A673 (cell line): ENCODE data around the gene FJX1. TPM values are rescaled to one million over a fixed set of nuclear protein-coding genes. Genes with fewer than 3 reads are reported as not detected.

Source experiments
- BruUV-seq: library from RNA; stranded (reverse); fragments of 400-500 nt; replicated peaks from 2 replicates; lab custom pipeline; 2021; lab: Mats Ljungman, UMichigan
- CTCF ChIA-PET: fragments of 300-600 bp; sonication (Branson Sonifier 250); formaldehyde crosslinking; loops from one replicate; lab custom pipeline; 2022; ENCODE audit warnings: antibody characterized with exemption; lab: Charles Lee
- POLR2A ChIA-PET: fragments of 300-600 bp; sonication (Branson Sonifier 250); formaldehyde crosslinking; loops from one replicate; lab custom pipeline; 2022; ENCODE audit warnings: antibody characterized with exemption; ENCODE audit not compliant: low non-redundant PET; lab: Charles Lee
- DNase-seq: peaks from one replicate; pipeline ENCODE4 v3.0.0-alpha.2; 2015; ENCODE audit warnings: low spot score
- H3K27ac ChIP-seq: fragments of 200-600 bp; sonication (generic); 2 replicates; pipeline ENCODE4 v1.5.1; 2016; ENCODE audit warnings: mixed run types, low read depth, mild to moderate bottlenecking, mixed read lengths, antibody characterized with exemption, low read length; ENCODE audit not compliant: poor library complexity, severe bottlenecking
- H3K27me3 ChIP-seq: fragments of 200-600 bp; sonication (generic); replicated peaks from 2 replicates; pipeline ENCODE4 v1.6.1; 2017; ENCODE audit warnings: mixed run types, low read depth, mild to moderate bottlenecking, mixed read lengths, antibody characterized with exemption, low read length; ENCODE audit not compliant: insufficient read depth, poor library complexity
- H3K36me3 ChIP-seq: fragments of 200-600 bp; sonication (generic); 2 replicates; pipeline ENCODE4 v1.6.1; 2016; ENCODE audit warnings: mixed run types, mild to moderate bottlenecking, mixed read lengths, antibody characterized with exemption, low read length; ENCODE audit not compliant: insufficient read depth, poor library complexity, severe bottlenecking
- H3K4me1 ChIP-seq: fragments of 200-600 bp; sonication (generic); 2 replicates; pipeline ENCODE4 v1.6.1; 2017; ENCODE audit warnings: mixed run types, mild to moderate bottlenecking, mixed read lengths, antibody characterized with exemption, low read length; ENCODE audit not compliant: insufficient read depth, poor library complexity, severe bottlenecking
- H3K4me3 ChIP-seq: fragments of 200-600 bp; sonication (generic); 2 replicates; pipeline ENCODE4 v1.5.1; 2016; ENCODE audit warnings: low read depth, mixed run types, mild to moderate bottlenecking, mixed read lengths, low read length; ENCODE audit not compliant: poor library complexity, severe bottlenecking
- H3K9me3 ChIP-seq: fragments of 200-600 bp; sonication (generic); 2 replicates; pipeline ENCODE4 v1.6.1; 2016; ENCODE audit warnings: mixed run types, low read depth, mild to moderate bottlenecking, mixed read lengths, antibody characterized with exemption, low read length; ENCODE audit not compliant: poor library complexity, severe bottlenecking
- CTCF ChIP-seq: fragments of 300-800, 200-600 bp; sonication (generic); conservative IDR thresholded peaks from 2 replicates; pipeline ENCODE4 v1.5.1; 2017; ENCODE audit warnings: low read depth, mild to moderate bottlenecking, antibody characterized with exemption, low read length, moderate library complexity, mixed read lengths
- EZH2 ChIP-seq: fragments of 200-600 bp; sonication (generic); IDR thresholded peaks from 2 replicates; pipeline ENCODE4 v1.6.1; 2017; ENCODE audit warnings: borderline replicate concordance, low read depth, mild to moderate bottlenecking, mixed read lengths, antibody characterized with exemption, low read length; ENCODE audit not compliant: poor library complexity, severe bottlenecking
- intact Hi-C: fragments of 100-400 bp; cut with micrococcal nuclease; formaldehyde crosslinking; loops from one replicate; pipeline ENCODE4 v1.10.0; 2022; ENCODE audit not compliant: unreplicated experiment
- total RNA-seq: library from RNA; stranded (reverse); gene quantifications from 2 replicates; pipeline ENCODE4 v1.2.3, GENCODE V29; 2021

FJX1 gene
- total RNA-seq, 1 experiment from 2014 or later = 50.1 TPM

- DNase-seq = no peak
- intact Hi-C loops = no loop called here
- Histone ChIP-seq H3K36me3 (no peaks in the 10 kb centered on the region), H3K4me1 (peaks cover 19% of the 10 kb centered on the region), H3K27ac (no peak overlapping the region), H3K4me3 (no peak overlapping the region), H3K9me3 (no peaks in the 10 kb centered on the region), H3K27me3 (no peaks in the 10 kb centered on the region)
- BruUV-seq = no TSS peak
- POLR2A ChIA-PET = no interaction called here
- TF ChIP-seq EZH2 = no peak
- TF ChIP-seq CTCF = no peak
- CTCF ChIA-PET = no interaction called here
These were observed 17.7 kb downstream of the FJX1 start for GRCh38 chr11:35635933-35636332.

GRCh38 chr11:35639591-35640179 lies 21.4 kb downstream of the FJX1 start:
- CTCF ChIA-PET = interaction anchor here (0.8 kb wide), 1 partner anchor 182 kb away, joined by 3 read pairs; no protein-coding TSS in a partner anchor
- Histone ChIP-seq H3K9me3 (no peaks in the 10 kb centered on the region), H3K4me1 (peaks cover 22% of the 10 kb centered on the region), H3K27ac (no peak overlapping the region), H3K27me3 (no peaks in the 10 kb centered on the region), H3K4me3 (no peak overlapping the region), H3K36me3 (no peaks in the 10 kb centered on the region)
- BruUV-seq = no TSS peak
- DNase-seq = no peak
- POLR2A ChIA-PET = no interaction called here
- intact Hi-C loops = no loop called here
- no peak for TF ChIP-seq CTCF
- no peak for TF ChIP-seq EZH2

GRCh38 chr11:35641171-35641897 lies 23.1 kb downstream of the FJX1 start:
- no TSS peak for BruUV-seq
- Histone ChIP-seq H3K9me3 (no peaks in the 10 kb centered on the region), H3K27ac (no peak overlapping the region), H3K4me1 (peaks cover 22% of the 10 kb centered on the region), H3K36me3 (no peaks in the 10 kb centered on the region), H3K4me3 (no peak overlapping the region), H3K27me3 (no peaks in the 10 kb centered on the region)
- no peak for TF ChIP-seq EZH2
- TF ChIP-seq CTCF = no peak
- CTCF ChIA-PET = no interaction called here
- peak; percentile 82 for DNase-seq
- intact Hi-C loops = no loop called here
- POLR2A ChIA-PET = no interaction called here
